Ovary (tissue), 3 donors: ENCODE measurements around the gene TRAPPC10.

ENCODE experiments used
- POLR2A ChIP-seq: fragments of 450-650 bp; IDR thresholded peaks from one replicate; pipeline ENCODE4 v1.6.1; 2017; ENCODE audit warnings: antibody characterized with exemption, mild to moderate bottlenecking, moderate library complexity
- TF ChIP-seq, protein P1 (sequence below), 3 donors: fragments of 450-650 bp in 2 of 3; fragments of 200-600 bp in 1 of 3; IDR thresholded peaks; one replicate each; pipeline versions ENCODE4 v1.5.1 to v1.8.0; 2016 to 2022; ENCODE audit warnings: antibody characterized with exemption in 3 of 3, mild to moderate bottlenecking in 1 of 3
- donor health status: DM: no; HTN: no; CAD: no.

DNA sequence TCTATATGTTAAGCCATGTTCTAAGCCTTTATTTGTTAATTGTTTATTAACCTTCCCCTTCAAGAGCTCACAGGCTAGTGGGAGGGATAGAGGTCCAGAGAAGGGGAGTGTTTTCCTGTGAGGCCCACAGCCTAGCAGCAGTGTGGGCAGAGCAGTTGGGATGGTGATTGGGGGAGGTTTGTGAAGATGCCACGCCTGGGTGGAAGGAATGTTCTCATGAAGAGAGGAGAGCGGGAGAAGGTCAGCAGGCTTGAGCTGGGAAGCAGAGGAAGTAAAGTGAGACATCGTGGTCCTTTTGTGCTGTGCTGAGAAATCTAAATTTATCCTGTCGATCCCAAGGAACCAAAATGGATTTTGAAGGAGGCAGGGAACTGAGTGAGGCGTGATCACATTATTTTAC lies 42.6 kb downstream of the TRAPPC10 start:
- TF ChIP-seq, protein P1, sequence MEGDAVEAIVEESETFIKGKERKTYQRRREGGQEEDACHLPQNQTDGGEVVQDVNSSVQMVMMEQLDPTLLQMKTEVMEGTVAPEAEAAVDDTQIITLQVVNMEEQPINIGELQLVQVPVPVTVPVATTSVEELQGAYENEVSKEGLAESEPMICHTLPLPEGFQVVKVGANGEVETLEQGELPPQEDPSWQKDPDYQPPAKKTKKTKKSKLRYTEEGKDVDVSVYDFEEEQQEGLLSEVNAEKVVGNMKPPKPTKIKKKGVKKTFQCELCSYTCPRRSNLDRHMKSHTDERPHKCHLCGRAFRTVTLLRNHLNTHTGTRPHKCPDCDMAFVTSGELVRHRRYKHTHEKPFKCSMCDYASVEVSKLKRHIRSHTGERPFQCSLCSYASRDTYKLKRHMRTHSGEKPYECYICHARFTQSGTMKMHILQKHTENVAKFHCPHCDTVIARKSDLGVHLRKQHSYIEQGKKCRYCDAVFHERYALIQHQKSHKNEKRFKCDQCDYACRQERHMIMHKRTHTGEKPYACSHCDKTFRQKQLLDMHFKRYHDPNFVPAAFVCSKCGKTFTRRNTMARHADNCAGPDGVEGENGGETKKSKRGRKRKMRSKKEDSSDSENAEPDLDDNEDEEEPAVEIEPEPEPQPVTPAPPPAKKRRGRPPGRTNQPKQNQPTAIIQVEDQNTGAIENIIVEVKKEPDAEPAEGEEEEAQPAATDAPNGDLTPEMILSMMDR (IDR thresholded peaks at IDR 0.05), result no peak
- TF ChIP-seq POLR2A, result no peak
